HG03442 (cell line): Measurements from ENCODE around the gene SRD5A1.

Source experiments
- ATAC-seq: cut with Tn5 transposase; IDR thresholded peaks from one replicate; pipeline ENCODE4 v1.9.1; 2021; ENCODE audit warnings: mild to moderate bottlenecking, moderate library complexity; ENCODE audit not compliant: unreplicated experiment

The SRD5A1 gene

DNA sequence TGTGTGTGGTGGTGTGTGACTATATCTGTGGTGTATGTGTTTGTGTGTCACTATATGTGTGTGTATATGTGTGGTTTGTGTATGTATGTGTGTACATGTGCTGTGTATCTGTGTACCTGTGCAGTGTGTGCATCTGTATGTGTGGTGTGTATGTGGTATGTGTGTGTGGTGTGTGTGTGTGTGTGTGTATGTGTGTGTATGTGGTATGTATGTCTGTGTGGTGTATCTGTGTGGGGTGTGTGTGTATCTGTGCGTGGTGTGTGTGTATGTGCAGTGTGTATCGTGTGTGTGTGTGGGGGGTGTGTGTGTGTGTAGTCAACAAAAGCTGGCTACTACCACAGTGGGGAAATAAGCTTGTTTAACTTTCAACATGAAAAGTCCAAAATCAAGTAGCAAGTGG, 48.4 kb downstream of the SRD5A1 start:
- ATAC-seq = no peak

GRCh38 chr5:6682239-6682638, 49.0 kb downstream of the SRD5A1 start:
- no peak for ATAC-seq

GRCh38 chr5:6683241-6683640, 50.0 kb downstream of the SRD5A1 start:
- ATAC-seq = no peak

DNA sequence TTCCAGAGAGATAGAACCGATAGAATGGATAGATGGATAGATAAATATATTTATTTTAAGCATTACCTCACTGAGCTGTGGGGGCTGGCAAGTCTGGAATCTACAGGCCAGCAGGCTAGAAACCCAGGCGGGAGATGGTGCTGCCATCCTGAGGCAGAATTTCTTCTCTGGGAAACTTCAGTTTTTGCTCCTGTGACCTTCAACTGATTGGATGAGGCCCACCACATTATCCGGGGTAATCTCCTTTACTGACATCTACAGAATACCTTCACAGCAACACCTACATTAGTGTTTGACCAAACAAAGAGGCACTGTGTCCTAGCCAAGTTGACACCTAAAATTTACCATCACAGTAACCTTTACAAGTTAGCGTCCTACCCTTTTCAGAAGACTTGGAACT, 50.8 kb downstream of the SRD5A1 start:
- ATAC-seq = no peak

- no peak for ATAC-seq
Measured at GRCh38 chr5:6686501-6686900, 53.3 kb downstream of the SRD5A1 start.

- no peak for ATAC-seq
Measured at GRCh38 chr5:6686915-6687409, 53.7 kb downstream of the SRD5A1 start.

GRCh38 chr5:6687505-6687904, 54.3 kb downstream of the SRD5A1 start:
- no peak for ATAC-seq

GRCh38 chr5:6692906-6693305, 59.7 kb downstream of the SRD5A1 start:
- no peak for ATAC-seq

DNA sequence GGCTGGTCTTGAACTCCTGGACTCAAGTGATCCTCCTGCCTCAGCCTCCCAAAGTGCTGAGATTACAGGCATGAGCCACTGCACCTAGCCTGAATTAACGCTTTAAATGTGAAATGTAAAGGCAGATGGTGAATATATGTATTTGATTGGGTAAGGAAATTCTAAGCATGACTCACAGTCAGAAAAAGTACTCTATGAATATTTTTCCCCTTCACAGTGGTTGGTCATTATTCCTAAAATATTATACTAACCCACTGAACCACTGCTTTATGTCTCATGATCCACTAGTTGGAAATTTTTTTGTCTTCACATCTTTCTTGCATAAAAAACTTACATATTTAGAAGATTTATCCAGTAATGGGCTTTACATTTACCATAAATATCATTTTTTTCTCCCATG, 65.5 kb downstream of the SRD5A1 start:
- no peak for ATAC-seq

- no peak for ATAC-seq
Measured at GRCh38 chr5:6699357-6699756, 66.1 kb downstream of the SRD5A1 start.

GRCh38 chr5:6700074-6700684, 66.9 kb downstream of the SRD5A1 start:
- ATAC-seq = no peak

GRCh38 chr5:6700685-6701355, 67.6 kb downstream of the SRD5A1 start:
- ATAC-seq = no peak

DNA sequence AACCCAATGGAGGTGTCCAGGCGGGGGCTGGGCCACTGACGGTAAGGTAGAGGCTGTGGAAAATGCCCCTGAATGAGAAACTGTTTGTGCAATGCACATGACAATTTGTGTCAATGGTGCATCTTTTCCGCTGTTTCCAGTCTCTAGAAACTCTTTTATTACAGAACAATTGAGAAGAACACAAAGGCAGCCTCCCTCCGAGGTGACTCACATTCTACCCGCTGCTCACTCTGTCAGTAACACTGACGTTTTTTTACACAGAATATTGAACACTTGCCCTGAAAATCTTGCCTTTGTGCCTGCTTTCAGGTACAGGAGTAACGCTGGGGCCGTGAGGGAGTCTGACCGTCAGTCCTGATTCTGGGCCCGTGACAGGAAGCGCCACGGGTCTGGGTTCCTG, 68.3 kb downstream of the SRD5A1 start:
- ATAC-seq = no peak

DNA sequence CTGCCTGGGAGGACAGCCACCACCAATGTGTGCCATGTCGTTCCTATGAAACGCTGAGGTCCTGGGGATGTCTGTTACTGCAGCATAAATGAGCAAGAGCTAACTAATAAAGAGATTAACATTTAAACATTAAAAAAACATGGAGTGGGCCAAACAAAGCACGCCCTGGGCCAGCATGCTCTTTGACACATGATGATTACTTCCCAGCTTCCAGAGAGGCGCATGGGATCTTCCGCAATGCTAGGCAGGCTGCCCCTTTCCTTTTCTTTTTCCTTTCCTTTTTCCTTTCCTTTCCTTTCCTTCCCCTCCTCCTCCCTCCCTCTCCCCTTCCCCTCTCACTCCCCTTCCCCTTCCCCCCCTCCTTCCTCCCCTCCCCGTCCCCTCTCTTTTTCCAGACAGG, 69.4 kb downstream of the SRD5A1 start:
- ATAC-seq = no peak

GRCh38 chr5:6703806-6704205, 70.6 kb downstream of the SRD5A1 start:
- ATAC-seq = no peak

- no peak for ATAC-seq
Measured at GRCh38 chr5:6704361-6704851, 71.2 kb downstream of the SRD5A1 start.

DNA sequence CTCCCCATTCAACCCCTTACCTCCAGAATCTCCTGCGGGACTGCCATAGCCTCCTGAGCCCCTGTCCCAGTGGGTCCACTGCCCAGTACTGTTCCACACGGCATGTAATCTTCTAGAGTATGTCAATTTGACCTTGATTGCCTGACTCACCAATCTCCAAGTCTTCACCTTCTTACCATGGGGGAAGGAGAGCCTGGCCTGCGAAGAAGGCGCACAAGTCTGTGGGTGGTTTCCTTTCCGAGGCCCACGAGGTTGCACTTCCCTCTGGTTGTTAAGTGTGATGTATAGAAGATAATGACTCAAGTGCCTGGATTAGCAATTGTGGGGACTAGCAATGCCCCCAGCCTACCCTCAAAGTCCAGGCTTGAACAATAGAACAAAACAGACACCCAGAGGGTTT, 71.8 kb downstream of the SRD5A1 start:
- ATAC-seq = peak; percentile 89

DNA sequence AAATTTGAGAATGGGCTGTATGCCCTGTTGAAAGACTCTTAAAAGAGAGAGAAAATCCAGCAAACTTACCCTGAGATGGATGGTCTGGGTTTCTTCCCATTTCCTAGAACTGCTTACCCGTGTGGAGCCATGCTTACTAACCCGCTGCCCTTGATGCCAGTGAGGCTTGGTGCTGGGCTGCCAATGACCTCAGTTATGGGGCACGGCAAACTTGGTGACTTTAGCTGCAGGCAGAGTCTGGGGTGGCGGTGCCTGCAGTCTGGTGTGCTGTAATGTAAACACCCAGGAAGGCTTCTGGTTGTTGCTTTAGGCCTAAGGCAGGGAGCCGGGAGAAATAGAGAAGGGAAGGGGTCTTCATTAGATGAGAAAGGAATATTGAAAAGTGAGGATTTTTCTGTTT, 72.7 kb downstream of the SRD5A1 start:
- no peak for ATAC-seq

DNA sequence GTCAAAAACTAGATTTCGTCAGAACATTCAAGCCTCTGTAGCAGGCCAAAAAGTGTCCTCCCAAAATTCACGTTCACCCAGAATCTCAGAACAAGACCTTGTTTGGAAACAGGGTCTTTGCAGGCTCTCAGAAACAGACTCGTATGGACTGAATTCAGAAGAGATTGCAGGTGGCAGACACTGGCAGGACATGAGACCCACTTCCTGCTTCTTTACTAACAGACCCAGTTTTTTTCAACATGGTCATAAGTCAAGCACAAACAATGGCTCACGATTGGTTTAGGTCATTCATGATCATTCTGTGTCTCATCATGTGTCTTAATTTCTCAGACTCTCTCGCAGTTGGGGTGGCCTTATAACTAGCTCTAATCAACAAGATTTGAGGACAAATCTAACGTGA, 74.6 kb downstream of the SRD5A1 start:
- no peak for ATAC-seq

GRCh38 chr5:6708814-6709213, 75.6 kb downstream of the SRD5A1 start:
- ATAC-seq = no peak

GRCh38 chr5:6710070-6710469, 76.8 kb downstream of the SRD5A1 start:
- ATAC-seq = no peak

GRCh38 chr5:6710551-6711318, 77.5 kb downstream of the SRD5A1 start:
- ATAC-seq = no peak
